Fibroblast of skin of left quadriceps (primary cell): Measurements from ENCODE around the gene EPB41L2.
A peak's percentile ranks its signal among the peaks of the same experiment; 100 is the strongest.
"Not testable (repeated sequence)": the region's sequence is repeated elsewhere in the genome, so short reads cannot be mapped to it uniquely, and the experiment has no call there.

Experiments
- DNase-seq, 2 experiments: peaks; one replicate each; pipeline ENCODE4 v3.0.0-alpha.2; 2013; ENCODE audit warnings: low read depth in 2 of 2

EPB41L2 gene

DNA sequence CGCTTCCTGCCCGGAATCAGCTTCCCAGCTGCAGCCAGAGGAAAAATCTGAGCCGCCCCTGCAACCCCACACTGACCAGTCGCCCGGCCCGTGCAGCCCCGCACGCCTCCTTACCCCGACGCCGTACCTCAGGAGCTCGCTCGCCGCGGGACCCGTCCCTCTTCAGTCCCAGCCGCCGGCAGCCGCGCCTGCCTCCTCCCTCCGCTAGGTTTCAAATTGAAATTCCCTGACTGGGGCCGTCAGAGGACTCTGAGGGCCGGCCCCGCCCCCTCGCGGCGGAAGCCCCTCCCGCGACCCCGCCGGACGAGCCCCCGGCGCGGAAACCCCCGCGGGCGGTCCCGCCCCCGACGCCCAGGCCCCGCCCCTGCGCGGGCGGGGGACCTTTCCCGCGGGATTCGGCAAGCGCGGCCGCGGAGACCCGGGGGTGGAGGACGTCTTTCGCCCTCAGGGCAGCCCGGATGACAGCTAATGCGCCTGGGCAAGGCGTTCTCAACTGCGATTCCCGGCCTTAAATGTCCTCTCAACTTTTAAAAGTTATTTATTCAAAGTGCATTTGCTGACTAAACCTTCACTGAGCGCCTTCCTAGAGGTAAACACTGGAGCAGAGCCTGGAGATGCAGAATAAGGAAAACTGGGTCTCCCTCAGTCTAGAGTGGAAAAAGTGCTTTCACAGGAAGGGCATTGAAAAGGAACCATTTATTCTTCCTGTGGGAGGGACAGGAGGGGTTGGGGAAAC lies at the start of gene EPB41L2:
EPB41L2 (minus strand) TSS at position 218 of the 736 bp plus-strand sequence. CDS start 106,760 bp downstream, outside the sequence.
- peak; percentile 74 to 81 for DNase-seq

DNA sequence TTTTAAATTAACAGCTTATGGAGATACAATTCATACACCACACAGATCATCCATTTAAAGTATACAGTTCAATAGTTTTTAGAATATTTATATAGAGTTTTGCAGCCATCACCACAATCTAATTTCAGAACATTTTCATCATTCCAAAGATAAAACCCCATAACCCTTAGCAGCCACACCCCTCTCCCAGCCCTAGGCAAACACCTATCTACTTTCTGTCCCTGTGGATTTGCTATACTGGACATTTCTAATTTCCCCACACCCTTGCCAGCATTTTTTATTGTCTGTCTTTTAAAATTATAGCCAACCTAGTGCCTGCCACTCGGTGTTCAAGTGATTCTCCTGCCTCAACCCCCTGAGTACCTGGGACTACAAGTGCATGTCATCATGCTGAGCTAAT lies 49.2 kb upstream of the EPB41L2 start:
- no peak for DNase-seq

DNA sequence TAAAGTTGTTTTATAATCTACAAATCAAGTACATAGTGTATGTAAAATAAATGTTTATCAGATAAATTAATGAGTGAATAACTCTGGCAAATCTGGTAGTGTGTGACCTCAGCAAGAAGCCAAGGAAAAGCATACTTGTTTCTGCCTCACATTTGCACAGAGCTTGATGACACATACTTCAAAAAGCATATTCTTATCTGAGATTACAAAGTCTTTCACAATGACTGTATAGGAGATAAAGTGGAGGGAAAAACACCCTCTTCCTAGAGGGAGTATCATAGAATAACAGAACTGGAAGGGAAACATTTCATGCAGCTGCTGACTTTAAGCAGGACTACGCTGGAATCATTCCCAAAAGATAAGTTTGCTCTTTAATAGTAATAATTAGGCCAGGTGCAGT lies 44.1 kb upstream of the EPB41L2 start:
- DNase-seq: peak; percentile 24 to 29

DNA sequence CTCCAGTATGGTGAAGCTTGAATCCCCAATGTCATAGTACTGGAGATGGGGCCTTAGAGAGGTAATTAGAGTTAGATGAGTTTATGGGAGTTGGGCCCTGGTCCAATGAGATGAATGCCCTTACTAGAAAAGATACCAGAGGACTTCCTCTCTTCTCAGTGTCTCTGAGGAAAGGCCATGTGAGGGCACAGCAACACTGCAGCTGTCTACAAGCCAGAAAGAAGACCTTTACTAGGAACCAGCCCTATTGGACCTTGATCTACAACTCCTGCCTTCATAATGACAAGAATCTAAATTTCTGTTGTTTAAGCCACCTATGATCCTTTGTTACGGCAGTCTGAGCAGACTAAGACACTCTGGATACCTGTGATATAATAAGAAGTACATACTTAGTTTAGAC lies 40.9 kb upstream of the EPB41L2 start:
- no peak for DNase-seq

DNA sequence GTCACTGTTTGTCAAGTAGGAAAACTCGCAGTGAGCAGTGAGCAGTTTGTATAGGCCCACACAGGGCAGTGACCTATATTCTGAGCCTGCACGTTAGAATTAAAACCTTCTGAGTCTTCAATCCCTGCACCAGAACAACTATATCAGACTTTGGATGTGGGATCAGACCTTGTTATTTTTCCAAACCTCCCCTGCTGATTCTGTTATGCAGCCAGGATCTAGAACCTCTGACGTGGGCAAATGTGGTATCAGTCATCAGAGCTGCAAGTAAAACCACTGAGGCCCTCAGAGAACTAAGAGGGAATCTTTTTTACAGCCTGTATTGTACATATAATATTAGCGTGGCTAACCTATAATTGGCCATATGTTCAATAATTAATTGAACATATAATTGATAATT lies 40.3 kb upstream of the EPB41L2 start:
- no peak for DNase-seq

DNA sequence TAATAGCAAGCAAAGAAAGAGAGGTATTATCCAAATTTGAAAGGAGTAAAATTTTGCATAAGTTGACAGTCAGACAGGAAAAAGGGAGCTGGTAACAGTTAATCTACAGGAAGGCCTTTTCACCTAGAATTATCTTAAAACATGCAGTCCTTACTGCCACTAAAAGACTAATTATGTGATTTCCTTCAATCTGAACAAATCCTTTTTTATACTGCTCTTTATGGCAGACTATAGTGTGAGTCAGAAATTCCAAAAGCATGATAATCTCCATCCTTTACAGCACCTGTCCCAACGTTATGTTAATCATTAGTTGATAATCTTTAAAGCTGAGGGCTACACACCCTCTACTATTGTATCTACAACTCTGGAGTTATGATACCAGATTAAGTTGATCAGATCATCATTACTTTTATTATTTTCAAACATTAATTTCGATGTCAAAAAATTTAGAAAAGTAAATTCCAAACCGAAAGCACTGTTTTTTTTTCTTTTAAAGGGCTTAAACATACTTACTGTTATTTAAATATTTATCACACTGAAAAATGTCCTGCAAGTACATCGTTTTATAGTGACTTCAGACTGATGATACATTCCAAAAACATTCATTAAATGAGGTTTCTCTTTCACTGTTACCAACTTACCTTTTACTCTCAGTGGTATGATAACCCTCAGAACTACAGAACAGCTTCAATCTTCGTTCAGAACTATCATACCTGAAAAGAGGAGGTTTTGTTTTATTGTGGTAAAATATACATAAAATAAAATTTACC lies 39.1 kb upstream of the EPB41L2 start:
- DNase-seq: no peak

DNA sequence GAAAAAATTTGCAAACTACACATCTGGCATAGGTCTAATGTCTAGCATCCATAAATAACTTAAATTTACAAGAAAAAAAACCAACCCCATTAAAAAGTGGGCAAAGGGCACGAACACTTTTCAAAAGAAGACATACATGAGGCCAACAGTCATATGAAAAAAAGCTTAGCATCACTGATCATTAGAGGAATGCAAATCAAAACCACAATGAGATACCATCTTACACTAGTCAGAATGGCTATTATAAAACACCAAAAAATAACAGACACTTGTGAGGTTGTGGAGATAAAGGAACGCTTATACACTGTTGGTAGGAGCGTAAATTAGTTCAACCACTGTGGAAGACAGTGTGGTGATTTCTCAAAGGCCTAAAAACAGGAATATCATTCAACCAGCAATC lies 33.7 kb upstream of the EPB41L2 start:
- DNase-seq: peak; percentile 31 to 32

DNA sequence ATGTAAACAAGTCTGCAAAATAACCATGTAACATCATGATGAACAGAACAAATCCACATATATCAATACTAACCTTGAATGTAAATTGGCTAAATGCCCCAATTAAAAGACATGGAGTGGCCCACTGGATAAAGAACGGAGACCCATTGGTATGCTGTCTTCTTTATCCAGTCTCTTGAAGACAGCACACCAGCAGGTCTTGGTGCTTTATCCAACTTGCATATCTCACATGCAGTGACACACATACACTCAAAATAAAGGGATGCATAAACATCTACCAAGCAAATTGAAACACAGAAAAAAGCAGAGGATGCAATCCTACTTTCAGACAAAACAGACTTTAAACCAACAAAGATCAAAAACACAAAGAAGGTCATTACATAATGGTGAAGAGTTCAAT lies 30.3 kb upstream of the EPB41L2 start:
- no peak for DNase-seq

DNA sequence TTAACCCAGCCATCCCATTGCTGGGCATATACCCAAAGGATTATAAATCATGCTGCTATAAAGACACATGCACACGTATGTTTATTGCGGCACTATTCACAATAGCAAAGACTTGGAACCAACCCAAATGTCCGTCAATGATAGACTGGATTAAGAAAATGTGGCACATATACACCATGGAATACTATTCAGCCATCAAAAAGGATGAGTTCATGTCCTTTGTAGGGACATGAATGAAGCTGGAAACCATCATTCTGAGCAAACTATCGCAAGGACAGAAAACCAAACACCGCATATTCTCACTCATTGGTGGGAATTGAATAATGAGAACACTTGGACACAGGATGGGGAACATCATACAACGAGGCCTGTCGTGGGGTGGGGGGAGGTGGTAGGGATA lies 28.9 kb upstream of the EPB41L2 start:
- not testable (repeated sequence) for DNase-seq

DNA sequence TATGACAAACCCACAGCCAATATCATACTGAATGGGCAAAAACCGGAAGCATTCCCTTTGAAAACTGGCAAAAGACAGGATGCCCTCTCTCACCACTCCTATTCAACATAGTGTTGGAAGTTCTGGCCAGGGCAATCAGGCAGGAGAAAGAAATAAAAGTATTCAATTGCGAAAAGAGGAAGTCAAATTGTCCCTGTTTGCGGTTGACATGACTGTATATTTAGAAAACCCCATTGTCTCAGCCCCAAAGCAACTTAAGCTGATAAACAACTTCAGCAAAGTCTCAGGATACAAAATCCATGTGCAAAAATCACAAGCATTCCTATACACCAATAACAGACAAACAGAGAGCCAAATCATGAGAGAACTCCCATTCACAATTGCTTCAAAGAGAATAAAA lies 27.3 kb upstream of the EPB41L2 start:
- not testable (repeated sequence) for DNase-seq

DNA sequence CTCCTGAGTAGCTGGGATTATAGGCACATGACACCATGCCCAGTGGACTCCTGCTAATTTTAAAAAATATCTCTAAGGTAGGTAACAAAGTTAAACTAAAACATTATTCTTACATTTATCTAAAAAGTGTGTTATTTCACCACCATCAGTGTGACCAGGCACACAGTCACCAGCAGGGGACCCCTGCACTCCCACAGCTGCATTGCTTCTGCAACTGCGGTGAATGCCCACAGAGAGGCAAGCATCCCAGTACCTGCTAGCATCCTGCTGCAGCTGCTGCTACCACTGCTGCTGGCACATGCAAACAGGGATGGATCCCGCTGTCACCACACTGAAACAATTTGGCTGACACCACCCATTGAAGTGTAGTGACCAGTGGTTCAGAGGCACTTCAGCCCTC lies 21.9 kb upstream of the EPB41L2 start:
- DNase-seq: no peak

DNA sequence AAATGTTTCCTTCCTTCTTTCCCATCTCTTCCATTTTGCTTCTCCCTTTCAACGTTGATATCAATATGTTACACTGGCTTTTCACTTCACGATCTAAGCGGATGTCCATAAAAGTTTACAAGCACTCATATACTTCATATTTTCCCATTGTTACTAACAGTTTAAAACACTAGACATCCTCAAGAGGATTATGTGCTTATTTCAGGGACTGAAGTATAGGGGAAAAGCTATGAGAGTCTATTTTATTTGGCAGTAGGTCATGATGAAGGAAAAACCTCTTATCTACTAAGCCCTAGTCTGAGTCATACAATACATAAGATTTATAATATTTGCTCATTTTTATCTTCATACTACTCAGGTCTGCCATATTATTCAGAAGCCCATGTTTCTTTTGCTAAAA lies 20.6 kb upstream of the EPB41L2 start:
- DNase-seq: no peak

DNA sequence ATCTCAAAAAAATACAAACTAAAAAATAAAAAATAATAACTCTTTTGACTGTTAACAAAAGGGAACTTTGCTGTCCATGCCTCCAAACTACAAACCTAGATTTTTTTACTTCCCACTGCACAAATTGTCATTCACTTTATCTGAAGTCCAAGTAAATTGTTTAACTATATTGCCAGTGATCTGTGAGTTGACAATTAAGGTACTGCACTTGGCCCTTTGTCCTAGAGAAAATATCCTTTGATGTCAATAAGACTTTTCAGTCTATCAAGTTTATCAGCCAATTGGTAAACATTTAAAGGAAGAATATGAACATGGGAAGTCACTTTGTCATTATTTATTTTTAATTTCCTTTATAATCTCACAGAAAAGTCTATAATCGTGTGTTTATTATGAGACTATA lies 19.3 kb upstream of the EPB41L2 start:
- no peak for DNase-seq

DNA sequence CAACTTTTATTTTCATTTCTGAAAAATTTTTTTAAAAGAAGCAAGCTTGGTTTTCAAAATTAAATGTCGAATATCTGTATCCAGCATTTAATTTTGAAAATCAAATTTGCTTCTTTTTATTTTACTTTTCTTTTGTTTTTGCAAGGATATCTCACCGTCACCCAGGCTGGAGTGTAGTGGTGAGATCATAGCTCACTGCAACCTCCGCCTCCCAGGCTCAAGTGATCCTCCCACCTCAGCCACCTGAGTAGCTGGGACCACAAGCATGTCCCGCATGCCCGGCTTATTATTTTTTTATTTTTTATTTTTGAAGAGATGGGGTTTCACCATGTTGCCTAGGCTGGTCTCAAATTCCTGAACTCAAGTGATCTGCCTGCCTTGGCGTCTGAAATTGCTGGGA lies 17.0 kb upstream of the EPB41L2 start:
- no peak for DNase-seq

DNA sequence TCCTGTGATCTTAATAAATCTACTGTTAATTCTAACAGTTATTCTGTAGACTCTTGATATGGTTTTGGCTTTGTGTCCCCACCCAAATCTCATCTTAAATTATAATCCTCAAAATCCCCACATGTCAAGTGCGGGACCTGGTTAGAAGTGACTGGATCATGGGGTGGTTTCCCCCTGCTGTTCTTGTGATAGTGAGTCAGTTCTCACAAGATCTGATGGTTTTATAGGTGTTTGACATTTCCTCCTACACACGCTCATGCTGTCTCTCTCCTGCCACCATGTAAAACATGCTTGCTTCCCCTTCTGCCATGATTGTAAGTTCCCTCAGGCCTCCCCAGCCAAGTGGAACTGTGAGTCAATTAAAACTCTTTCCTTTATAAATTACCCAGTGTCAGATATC lies 10.5 kb upstream of the EPB41L2 start:
- DNase-seq: no peak

DNA sequence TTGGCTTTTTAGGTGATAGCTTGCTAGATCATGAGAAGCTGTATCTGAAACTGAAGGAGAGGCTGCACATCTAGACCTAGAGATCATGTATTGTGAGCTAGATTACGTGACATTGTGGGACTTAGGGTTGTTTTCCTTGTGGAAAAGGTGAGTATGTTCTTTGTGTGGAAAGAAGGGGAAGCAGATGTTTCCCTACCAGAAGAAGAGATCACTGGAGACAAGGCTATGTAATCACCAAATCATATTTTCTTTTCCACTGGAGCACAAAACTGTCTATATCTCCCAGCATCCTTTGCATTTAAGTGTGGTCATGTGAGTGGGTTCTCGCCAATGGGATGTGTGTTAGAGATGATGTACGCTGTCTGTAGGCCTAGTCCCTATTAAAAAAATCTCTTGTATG lies 7.0 kb upstream of the EPB41L2 start:
- DNase-seq: no peak

DNA sequence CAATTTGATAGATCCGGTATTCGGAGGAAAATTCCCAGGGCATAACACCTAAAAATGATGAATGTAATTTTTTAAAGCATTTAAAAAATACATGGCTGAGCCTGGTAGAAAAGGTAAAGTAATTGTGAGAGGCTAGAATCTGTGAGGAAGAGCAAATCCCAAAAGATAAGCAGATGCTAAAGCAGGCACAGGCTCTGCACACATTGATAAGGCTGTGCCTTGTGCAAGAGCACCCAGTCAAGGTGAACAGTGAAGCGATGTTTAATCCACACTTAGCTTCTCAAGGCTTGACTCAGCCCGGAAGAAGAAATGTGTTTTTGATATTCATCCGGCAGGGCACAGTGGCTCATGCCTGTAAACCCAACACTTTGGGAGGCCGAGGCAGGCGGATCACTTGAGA lies 5.1 kb upstream of the EPB41L2 start:
- no peak for DNase-seq

DNA sequence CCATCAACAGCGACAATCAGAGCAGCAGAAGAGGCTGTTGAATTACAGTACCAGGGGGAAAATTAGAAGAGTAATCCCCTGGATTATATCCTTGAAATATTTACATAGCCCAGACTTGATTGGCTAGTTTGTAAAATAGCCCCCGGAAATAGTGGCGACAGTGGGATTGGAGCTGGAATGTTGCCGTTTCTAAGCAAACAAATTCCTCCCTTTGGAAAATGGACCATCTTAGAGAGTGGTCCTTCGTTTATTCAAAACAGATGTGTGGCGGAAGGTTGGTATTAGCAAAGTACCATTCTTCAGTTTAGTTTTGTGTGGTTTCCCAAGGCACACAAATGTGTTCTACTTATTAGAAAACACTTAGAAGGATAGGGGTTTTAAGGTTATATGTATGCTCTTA lies 4.5 kb upstream of the EPB41L2 start:
- DNase-seq: no peak

DNA sequence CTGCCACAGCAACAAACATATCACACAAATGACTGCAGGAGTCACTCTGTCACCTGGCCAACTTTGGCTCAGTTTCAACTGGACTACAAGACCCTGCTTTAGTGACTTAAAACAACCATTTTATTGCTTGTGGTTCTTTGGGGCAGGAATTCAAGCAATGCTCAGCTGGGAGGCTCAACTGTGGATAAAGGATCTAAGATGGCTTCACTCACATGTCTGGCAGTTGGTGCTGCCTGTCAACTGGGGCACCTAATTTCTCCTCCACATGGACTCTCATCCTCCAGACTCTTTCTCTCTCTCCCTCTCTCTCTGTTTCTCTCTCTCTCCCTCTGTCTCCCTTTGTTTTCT lies 2.8 kb upstream of the EPB41L2 start:
- DNase-seq: no peak

DNA sequence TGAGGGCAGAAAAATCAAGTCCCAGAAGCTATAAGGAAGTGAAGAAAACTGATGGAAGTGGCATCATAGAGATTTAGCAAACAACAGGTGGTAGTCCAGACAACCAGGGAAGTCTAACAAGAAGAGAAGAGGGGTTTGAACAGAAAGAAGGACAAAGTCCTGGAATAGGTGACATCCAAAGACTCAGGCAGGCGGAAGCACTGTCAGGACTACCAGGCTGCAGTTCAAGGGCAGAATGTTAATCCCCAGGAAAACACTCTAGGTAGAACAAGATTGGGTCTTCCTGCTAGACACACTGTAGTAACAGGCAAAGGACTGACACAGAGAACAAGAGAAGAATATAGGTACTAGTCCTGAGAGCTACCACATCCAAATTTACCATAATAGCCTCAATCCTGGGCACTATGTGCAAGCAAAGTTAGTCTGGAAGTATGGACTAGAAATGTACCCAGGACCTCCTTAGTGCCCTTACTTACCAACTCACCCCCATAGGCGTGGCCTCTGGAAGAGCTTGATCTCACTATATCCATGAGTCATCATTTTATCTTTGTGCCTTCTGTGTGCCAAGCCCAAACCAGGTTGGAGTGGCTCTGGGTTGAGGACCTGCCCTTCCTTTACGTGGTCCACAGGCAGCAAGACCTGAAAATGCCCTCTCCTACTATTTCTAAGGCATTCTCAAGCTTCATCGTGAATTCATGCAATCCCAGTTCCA lies 2.2 kb upstream of the EPB41L2 start:
- no peak for DNase-seq

DNA sequence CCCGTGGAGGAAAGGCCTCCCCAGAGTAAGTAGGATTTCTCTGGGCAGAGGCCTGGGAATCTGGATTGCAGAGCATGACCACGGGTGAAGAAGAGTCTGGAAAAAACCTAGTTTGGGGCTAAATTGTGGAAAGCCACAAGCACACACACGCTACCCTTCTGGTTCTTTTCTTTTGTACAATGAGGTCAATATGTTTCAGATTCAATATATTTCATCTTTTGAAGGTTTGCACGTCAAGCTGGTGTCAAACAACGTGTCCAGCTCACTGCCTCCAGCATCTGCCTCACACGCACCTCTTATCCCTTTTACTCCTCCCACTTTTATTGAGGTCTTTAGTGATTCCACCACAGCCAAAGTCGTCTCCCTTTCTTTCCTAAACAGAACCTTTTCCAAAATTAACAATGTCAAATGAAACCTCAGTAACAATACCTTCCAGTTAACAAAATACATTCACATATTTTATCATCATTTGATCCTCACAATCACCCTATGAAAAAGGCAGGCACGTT lies 773 bp upstream of the EPB41L2 start:
- DNase-seq: no peak

DNA sequence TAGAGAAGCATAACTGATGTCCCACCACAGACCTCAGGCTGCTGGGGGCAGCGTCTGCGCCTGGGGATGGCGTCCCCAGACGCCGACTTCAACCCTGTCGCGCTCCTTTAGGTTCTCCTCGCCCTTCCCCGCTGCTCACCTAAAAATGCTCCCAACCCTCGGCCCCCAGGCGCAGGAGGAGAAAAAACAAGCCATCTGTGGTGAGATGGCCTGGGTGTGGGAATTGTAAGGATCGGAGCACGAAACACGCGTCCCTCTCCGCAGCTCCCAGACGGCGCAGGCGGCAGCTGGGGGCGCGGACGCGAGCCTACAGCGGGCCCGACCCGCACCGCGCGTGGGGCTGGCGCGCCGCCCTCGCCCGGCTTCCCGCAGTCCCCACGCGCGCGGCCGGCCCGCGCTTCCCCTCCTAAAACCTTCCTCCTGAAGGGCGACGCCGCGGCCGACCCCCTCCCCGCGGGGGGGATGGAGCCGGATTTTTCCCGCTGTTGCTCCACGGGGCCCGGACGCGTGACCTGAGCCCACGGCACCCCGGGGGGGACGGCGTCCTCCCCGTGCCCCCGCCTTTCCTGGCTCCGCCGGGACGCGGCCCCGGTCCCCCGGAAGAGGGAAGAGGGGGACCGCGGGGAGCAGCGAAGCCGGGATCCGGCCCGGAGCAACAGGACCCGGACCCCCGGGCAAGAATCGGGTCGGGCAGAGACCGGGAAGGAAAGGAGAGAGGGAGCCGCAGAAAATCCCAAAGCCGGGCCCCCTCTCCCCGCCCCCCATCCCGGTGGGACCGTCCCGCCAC lies 611 bp downstream of the EPB41L2 start:
- DNase-seq: no peak
